GM23338 (cell line): ENCODE results near the gene EIF2B1. TPM values are rescaled to one million over a fixed set of nuclear protein-coding genes. Genes with fewer than 3 reads are reported as not detected.

Experiments
- ATAC-seq: fragments of 200-7000 bp; cut with Tn5 transposase; 3 replicates; pipeline ENCODE4 v1.9.1; 2020
- DNase-seq: peaks from one replicate; pipeline ENCODE4 v3.0.0-alpha.2; 2015; ENCODE audit warnings: low spot score
- H2AFZ ChIP-seq: fragments of 200-600 bp; sonication (generic); 2 replicates; pipeline ENCODE4 v1.8.0; 2016; ENCODE audit warnings: antibody characterized with exemption, mild to moderate bottlenecking, moderate library complexity
- H3F3A ChIP-seq: fragments of 200-600 bp; sonication (generic); replicated peaks from 2 replicates; pipeline ENCODE4 v1.8.0; 2017; ENCODE audit warnings: antibody characterized with exemption, mixed run types, low read depth
- H3K27ac ChIP-seq: fragments of 200-600 bp; sonication (generic); 2 replicates; pipeline ENCODE4 v1.6.1; 2016; ENCODE audit warnings: low read depth
- H3K27me3 ChIP-seq: fragments of 200-600 bp; sonication (generic); 2 replicates; pipeline ENCODE4 v1.8.0; 2016; ENCODE audit warnings: mild to moderate bottlenecking, mixed run types, moderate library complexity; ENCODE audit not compliant: insufficient read depth
- H3K36me3 ChIP-seq: fragments of 200-600 bp; sonication (generic); 2 replicates; pipeline ENCODE4 v1.8.0; 2016; ENCODE audit warnings: mild to moderate bottlenecking; ENCODE audit not compliant: insufficient read depth
- H3K4me1 ChIP-seq: fragments of 200-600 bp; sonication (generic); 2 replicates; pipeline ENCODE4 v1.8.0; 2016; ENCODE audit warnings: mild to moderate bottlenecking, moderate library complexity; ENCODE audit not compliant: insufficient read depth
- H3K4me2 ChIP-seq: fragments of 200-600 bp; sonication (generic); 2 replicates; pipeline ENCODE4 v1.7.1; 2017; ENCODE audit warnings: mixed run types
- H3K4me3 ChIP-seq: fragments of 200-600 bp; sonication (generic); 2 replicates; pipeline ENCODE4 v1.6.1; 2016; ENCODE audit warnings: mixed run types
- H3K79me2 ChIP-seq: fragments of 200-600 bp; sonication (generic); replicated peaks from 2 replicates; pipeline ENCODE4 v1.8.0; 2017; ENCODE audit warnings: mild to moderate bottlenecking; ENCODE audit not compliant: insufficient read depth
- H3K9me2 ChIP-seq: fragments of 200-600 bp; sonication (generic); 2 replicates; pipeline ENCODE4 v1.8.0; 2017; ENCODE audit not compliant: insufficient read depth
- H4K20me1 ChIP-seq: fragments of 200-600 bp; sonication (generic); replicated peaks from 2 replicates; pipeline ENCODE4 v1.8.0; 2017; ENCODE audit warnings: mild to moderate bottlenecking; ENCODE audit not compliant: insufficient read depth
- H3K27ac Mint-ChIP-seq: 2 replicates; pipeline ENCODE4 v1.8.0; 2020; ENCODE audit warnings: inconsistent platforms, mild to moderate bottlenecking, moderate library complexity, mixed read lengths
- H3K27me3 Mint-ChIP-seq: 3 replicates; pipeline ENCODE4 v1.8.0; 2022; ENCODE audit warnings: low read depth, mild to moderate bottlenecking, moderate library complexity, mixed read lengths, inconsistent platforms; ENCODE audit not compliant: insufficient read depth, poor library complexity
- H3K36me3 Mint-ChIP-seq: 3 replicates; pipeline ENCODE4 v1.8.0; 2021; ENCODE audit warnings: low read depth, mild to moderate bottlenecking, inconsistent platforms, moderate library complexity, mixed read lengths
- H3K4me1 Mint-ChIP-seq: 3 replicates; pipeline ENCODE4 v1.8.0; 2020; ENCODE audit warnings: mild to moderate bottlenecking, inconsistent platforms, mixed read lengths
- H3K4me3 Mint-ChIP-seq: 3 replicates; pipeline ENCODE4 v1.8.0; 2021; ENCODE audit warnings: moderate library complexity, mild to moderate bottlenecking, inconsistent platforms, mixed read lengths
- H3K9me3 Mint-ChIP-seq: 3 replicates; pipeline ENCODE4 v1.8.0; 2020; ENCODE audit warnings: moderate library complexity, mild to moderate bottlenecking, inconsistent platforms, mixed read lengths
- CREB1 ChIP-seq: fragments of 250-450 bp; sonication (Bioruptor Pico); IDR thresholded peaks from 2 replicates; pipeline ENCODE4 v1.5.0; 2020; ENCODE audit warnings: low read depth, mild to moderate bottlenecking, moderate library complexity
- CTCF ChIP-seq, 2 experiments: fragments of 200-600 bp in 1 of 2; sonication (generic) in 1 of 2; conservative IDR thresholded peaks; 2 replicates each; pipeline versions ENCODE4 v1.5.1 to v1.6.1; 2016 to 2017; ENCODE audit warnings: antibody characterized with exemption in 2 of 2, low read depth in 2 of 2, mild to moderate bottlenecking in 2 of 2, moderate library complexity in 1 of 2
- ETS1 ChIP-seq: IDR thresholded peaks from 2 replicates; pipeline ENCODE4 v1.6.1; 2016; ENCODE audit warnings: antibody characterized with exemption
- EZH2 ChIP-seq: fragments of 200-600 bp; sonication (generic); IDR thresholded peaks from one replicate; pipeline ENCODE4 v1.8.0; 2017; ENCODE audit warnings: antibody characterized with exemption, mild to moderate bottlenecking, low read depth; ENCODE audit not compliant: unreplicated experiment
- EZH2phosphoT487 ChIP-seq: fragments of 200-600 bp; sonication (generic); IDR thresholded peaks from one replicate; pipeline ENCODE4 v1.8.1; 2018; ENCODE audit warnings: antibody characterized with exemption; ENCODE audit not compliant: unreplicated experiment
- JUNB ChIP-seq: IDR thresholded peaks from one replicate; pipeline ENCODE4 v1.6.1; 2016; ENCODE audit warnings: antibody characterized with exemption; ENCODE audit not compliant: unreplicated experiment
- NANOG ChIP-seq: IDR thresholded peaks from 2 replicates; pipeline ENCODE4 v1.6.1; 2016; ENCODE audit warnings: antibody characterized with exemption, borderline replicate concordance
- POLR2AphosphoS5 ChIP-seq: IDR thresholded peaks from 2 replicates; pipeline ENCODE4 v1.6.1; 2016; ENCODE audit warnings: antibody characterized with exemption, low read depth
- REST ChIP-seq: IDR thresholded peaks from one replicate; pipeline ENCODE4 v1.6.1; 2018; ENCODE audit warnings: antibody characterized with exemption; ENCODE audit not compliant: unreplicated experiment
- STAT1 ChIP-seq: IDR thresholded peaks from one replicate; pipeline ENCODE4 v1.6.1; 2016; ENCODE audit warnings: antibody characterized with exemption; ENCODE audit not compliant: unreplicated experiment
- ZNF114 ChIP-seq: fragments of 250-450 bp; sonication (Bioruptor Pico); IDR thresholded peaks from 2 replicates; pipeline ENCODE4 v1.5.0; 2020; ENCODE audit warnings: mild to moderate bottlenecking, moderate library complexity
- ZNF331 ChIP-seq: fragments of 250-450 bp; sonication (Bioruptor Pico); IDR thresholded peaks from 2 replicates; pipeline ENCODE4 v1.5.0; 2020; ENCODE audit warnings: low read depth, mild to moderate bottlenecking, moderate library complexity
- ZNF462 ChIP-seq: fragments of 250-450 bp; sonication (Bioruptor Pico); IDR thresholded peaks from 2 replicates; pipeline ENCODE4 v1.5.0; 2020; ENCODE audit warnings: mild to moderate bottlenecking, moderate library complexity
- polyA plus RNA-seq: library from polyadenylated mRNA; unstranded; fragments of >200 nt; fragmentation: Nextera tagmentation; extraction: Ambion mirVana; gene quantifications from 2 replicates; pipeline ENCODE4 v1.2.1, GENCODE V29; 2016
- total RNA-seq: library from RNA; depleted of rRNA; stranded (reverse); fragments of >200 nt; shearing (Covaris generic); gene quantifications from 2 replicates; pipeline ENCODE4 v1.2.3, GENCODE V29; 2014

The EIF2B1 gene
- total and polyA plus RNA-seq, 2 experiments from 2014 or later: 33.5 to 117 TPM

GRCh38 chr12:123671876-123672275, 38.4 kb upstream of the EIF2B1 start:
- H3K79me2 ChIP-seq: no peaks in the 10 kb centered on the region
- peak overlapping the region; percentile 90 for H3K4me3 Mint-ChIP-seq
- H2AFZ ChIP-seq: peak overlapping the region; percentile 91
- DNase-seq (no peak), ATAC-seq (no peak)
- H3K27me3 ChIP-seq: no peaks in the 10 kb centered on the region
- H3K4me2 ChIP-seq: peak overlapping the region; percentile 95
- H3K36me3 Mint-ChIP-seq: peaks cover 7% of the 10 kb centered on the region
- TF ChIP-seq EZH2phosphoT487: no peak
- no peak for TF ChIP-seq JUNB
- no peak for TF ChIP-seq ZNF331 (CRISPR knock-in tag)
- TF ChIP-seq ZNF114: no peak
- TF ChIP-seq EZH2: no peak
- TF ChIP-seq REST: no peak
- TF ChIP-seq ZNF462 (CRISPR knock-in tag): no peak
- TF ChIP-seq ETS1: no peak
- TF ChIP-seq STAT1: no peak
- TF ChIP-seq CTCF (conservative IDR thresholded peaks at IDR 0.05; ENCODE audit: low read depth in 2 of 2): no peak
- TF ChIP-seq NANOG: no peak
- no peak for TF ChIP-seq POLR2AphosphoS5
- TF ChIP-seq CREB1 (CRISPR knock-in tag): no peak
- H4K20me1 ChIP-seq: no peaks in the 10 kb centered on the region
- no peak overlapping the region for H3K27ac Mint-ChIP-seq
- H3K4me1 ChIP-seq: no peaks in the 10 kb centered on the region
- no peak overlapping the region for H3K27ac ChIP-seq
- H3K4me1 Mint-ChIP-seq: no peaks in the 10 kb centered on the region
- no peaks in the 10 kb centered on the region for H3K9me3 Mint-ChIP-seq
- no peaks in the 10 kb centered on the region for H3F3A ChIP-seq
- peaks cover 3% of the 10 kb centered on the region for H3K27me3 Mint-ChIP-seq
- peak overlapping the region; percentile 68 for H3K4me3 ChIP-seq
- no peaks in the 10 kb centered on the region for H3K36me3 ChIP-seq
- no peaks in the 10 kb centered on the region for H3K9me2 ChIP-seq
